Activated naive CD4-positive, alpha-beta T cell treated with anti-CD3 and anti-CD28 coated beads, Interleukin-2, amount 50 U/mL, for 16 hours (primary cell): ENCODE data around the gene DIP2C.
"Not testable (repeated sequence)": the region's sequence is repeated elsewhere in the genome, so short reads cannot be mapped to it uniquely, and the experiment has no call there.

Experiments used
- DNase-seq: peaks from one replicate; pipeline ENCODE4 v3.0.0-alpha.2; 2020

Gene DIP2C

DNA sequence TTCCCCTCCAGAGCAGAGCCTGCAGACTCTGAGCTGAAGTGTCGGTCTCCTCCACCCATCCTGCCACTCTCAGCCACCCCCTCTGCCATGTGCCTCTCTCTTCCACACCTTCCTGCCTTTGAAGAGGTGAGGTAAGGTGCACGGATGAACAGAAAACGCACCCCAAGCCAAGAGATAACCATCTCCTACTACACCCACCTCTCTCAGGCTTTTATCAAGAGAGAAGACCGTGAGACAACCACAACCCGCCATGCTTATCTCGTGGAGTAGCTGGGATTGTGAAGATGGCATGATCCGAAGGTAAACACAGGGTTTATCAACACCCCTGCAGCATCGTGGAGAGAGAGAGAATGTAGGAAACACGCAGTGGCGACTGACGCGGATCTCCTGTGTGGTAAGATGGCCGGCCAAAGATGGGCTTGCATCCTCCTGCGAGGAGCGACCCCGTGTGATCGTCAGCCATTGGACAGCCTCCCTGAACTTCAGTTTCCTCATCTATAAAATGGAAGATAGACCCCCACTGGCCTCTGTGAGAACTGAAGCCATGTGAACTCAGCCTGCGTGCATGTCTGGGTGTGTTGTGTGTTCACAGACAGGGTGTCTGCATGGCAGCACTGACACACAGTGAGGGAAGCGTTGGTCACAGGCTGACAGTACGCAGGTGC is 219.0 kb downstream of the DIP2C start:
- peak; percentile 27 for DNase-seq

DNA sequence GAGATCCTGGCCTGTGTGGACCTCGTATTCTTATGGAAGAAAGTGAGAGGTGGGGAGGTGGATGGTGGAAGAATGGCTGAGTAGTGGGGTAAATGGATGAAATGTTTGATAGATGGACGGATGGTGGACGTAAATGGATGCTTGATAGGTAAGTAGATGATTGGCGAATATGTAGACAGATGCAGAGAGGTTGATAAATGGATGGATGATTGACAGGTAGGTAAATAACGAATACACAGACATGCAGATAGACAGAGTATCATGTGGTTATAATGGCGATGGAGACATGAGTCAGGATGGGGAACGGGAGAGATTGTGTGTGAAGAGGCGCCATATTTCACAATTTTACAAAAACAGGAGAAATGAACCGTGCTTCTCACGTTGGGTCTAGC is 219.5 kb downstream of the DIP2C start:
- DNase-seq, result no peak

DNA sequence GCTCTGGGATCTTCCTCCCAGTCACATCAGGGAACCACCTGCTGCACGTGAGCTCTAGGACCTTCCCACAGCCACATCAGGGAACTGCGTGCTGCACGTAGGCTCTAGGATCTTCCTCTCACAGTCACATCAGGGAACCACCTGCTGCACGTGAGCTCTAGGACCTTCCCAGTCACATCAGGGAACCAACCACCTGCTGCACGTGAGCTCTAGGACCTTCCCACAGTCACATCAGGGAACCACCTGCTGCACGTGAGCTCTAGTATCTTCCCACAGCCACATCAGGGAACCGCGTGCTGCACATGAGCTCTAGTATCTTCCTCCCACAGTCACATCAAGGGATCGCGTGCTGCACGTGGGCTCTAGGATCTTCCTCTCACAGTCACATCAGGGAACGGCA is 229.7 kb downstream of the DIP2C start:
- no peak for DNase-seq

DNA sequence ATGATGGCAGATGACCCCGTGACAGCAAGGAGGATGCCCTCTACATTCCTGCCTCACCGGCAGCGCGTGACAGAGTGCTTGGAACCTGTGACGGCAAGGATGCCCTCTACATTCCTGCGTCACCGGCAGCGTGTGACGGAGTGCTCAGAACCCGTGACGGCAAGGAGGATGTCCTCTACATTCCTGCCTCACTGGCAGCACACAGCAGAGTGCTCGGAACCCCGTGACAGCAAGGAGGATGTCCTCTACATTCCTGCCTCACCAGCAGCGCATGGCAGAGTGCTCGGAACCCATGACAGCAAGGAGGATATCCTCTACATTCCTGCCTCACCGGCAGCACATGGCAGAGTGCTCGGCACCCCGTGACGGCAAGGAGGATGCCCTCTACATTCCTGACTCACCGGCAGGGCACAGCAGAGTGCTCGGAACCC is 231.0 kb downstream of the DIP2C start:
- no peak for DNase-seq

DNA sequence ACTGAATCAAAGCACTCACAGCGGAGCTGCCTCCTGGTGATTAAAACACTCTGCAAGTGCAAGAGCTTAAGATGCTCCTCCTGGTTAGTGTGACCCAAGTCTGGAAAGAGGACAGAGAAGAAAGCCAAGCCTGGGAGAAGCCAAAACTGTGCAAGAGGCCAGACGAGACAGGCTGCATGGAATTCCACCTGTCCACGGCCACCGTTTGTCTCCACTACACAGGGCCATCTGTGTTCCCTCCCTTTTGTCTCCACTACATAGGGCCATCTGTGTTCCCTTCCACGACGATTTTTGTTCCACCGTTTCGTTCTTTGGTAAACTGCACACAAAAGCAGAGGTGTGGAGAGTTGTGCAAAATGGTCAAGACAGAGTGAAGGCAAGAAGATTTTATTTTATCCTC is 233.0 kb downstream of the DIP2C start:
- DNase-seq, result no peak

DNA sequence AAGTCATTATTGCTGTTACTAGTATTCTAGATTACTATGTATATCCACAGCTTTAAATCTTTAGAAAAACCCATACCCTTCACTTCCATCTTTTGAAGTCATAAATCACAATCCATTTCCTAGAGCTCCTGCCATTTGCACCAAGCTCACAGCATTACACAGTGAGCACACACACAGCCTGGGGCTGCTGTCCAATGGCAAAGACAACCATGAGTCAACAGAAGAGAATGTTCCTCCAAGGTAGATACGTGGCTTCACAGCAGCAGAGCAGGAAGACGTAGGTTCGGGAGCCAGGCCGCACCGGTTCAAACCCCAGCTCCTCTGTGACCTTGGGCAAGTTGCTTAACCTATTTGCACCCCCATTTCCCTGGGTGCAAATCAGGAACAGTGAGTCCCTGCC is 234.6 kb downstream of the DIP2C start:
- no peak for DNase-seq

DNA sequence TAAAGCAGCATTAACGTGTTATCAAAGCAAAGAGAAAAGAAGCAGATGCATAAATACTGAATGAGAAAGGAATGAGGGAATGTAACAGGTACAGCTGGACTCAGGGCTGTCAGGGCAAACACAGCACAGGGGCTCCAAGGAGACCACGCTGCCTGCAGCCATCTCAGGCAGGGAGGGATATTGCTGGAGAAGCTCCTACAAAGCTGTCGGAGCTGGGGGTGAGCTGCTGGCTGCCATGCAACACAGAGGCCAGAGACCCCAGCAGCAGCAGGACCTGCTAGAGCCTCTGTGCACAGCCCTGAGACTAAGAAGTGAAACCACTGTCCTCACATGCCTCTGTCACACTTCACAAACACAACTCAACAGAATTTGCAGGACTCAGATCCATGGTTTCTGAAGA is 235.8 kb downstream of the DIP2C start:
- DNase-seq, result no peak

DNA sequence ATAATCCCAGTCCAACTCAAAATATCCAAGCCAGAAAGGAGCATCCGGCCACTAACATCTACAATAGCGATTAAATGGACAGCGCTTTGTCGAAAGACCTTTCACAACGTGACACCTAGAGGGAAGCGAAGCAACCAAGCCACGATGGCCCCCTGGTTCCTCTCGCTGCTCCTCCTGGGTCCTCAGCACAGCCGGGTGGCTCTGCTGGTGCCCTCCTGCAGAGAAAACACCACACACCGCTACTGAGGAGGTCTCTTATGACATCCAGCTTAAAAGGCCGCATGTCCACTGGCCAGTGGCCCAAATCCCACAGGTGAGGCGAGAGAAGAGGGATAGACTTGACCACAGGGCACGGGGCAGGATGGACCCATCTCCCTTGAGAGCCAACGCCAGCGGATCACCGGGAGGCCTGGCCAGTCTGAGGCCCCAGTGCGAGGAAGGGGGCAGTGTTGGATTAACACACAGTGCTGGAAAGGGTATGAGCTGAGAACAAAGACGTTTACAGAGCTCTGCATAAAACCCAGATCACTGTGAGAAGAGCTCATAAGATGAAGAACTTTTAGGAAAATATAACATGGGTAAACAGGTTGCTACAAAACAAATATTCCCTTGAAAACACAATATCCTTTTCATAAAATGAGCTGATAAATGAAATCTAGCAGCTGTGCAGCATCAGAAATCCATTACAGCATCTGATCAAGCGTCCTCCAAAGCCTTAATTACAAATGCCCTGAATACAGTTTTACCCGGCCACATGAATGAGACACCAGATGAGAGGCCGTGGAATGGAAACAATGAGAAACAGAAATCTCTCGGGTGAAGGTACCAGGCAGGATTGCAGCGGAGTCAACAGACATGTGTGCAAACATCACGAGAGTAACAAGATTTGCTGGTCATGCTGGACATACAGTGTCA is 236.7 kb downstream of the DIP2C start:
- no peak for DNase-seq

DNA sequence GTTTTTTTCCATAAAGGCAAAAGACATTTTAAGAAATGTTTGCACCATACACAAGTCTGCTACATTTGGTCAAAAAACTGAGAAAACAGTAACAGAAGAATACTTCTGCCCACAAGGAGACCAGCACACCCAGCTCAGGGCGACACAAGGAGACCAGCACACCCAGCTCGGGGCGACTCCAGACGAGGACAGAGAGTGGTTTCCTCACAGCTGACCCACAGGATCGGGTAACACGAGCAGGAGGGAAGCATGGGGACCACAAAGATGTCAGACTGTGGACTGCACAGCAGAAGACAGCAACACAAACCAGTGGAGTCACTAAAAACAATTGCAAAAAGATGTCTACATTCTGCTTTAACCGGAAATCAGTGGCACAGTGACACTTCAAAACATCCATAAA is 237.6 kb downstream of the DIP2C start:
- no peak for DNase-seq

DNA sequence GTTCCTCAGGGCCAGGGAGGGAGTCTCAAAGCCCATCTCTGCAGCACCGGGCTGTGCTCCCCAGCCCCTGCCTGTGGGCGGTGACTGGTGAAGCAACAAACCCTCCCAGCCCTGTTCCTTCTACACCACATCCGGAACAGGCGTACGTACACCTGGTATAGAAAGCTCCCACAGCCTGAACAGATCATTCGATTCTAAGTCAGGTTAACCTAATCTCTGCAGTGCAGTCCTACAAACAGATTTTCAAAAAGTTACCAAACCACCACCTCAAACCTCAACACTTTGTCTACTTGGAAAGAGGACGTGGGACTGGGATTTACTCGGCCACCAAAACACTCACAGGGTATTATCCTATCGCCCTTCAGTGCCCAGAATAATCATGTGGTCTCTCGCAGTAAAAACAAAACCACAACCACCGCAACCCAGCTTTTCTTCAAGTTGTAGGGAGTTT is 238.4 kb downstream of the DIP2C start:
- DNase-seq, result peak; percentile 63

DNA sequence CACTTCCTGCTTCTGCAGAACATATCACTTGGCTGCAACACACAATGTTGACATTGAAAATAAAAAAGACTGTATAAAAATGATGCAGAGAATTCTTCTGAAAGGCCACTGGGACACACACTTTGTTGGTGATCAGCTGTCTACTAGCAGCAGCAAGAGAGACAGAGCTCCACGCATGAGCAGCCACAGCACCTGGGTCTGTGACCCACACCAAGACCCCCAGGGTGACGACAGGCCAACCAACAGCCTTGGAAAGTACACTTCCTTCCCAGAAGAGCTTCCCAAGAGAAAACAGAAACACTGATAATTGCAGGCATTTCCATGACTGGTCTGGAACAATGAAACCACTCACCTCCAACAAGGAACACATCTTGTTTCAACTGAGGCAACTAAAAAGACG is 239.0 kb downstream of the DIP2C start:
- DNase-seq, result no peak

DNA sequence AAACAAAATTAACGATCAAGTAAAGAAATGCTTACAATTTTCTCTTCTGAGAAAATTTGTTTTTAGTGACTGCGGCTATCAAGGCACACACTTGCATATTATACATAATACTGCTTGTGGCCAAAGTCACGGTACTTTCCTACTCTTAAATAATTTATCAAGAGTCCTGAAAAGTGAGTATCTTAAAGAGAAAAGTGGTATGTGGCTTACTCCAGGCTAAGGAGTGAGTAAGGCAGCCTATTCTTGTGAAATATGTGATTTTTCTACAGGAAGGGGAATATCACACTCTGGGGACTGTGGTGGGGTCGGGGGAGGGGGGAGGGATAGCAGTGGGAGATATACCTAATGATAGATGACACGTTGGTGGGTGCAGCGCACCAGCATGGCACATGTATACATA is 240.1 kb downstream of the DIP2C start:
- not testable (repeated sequence) for DNase-seq

DNA sequence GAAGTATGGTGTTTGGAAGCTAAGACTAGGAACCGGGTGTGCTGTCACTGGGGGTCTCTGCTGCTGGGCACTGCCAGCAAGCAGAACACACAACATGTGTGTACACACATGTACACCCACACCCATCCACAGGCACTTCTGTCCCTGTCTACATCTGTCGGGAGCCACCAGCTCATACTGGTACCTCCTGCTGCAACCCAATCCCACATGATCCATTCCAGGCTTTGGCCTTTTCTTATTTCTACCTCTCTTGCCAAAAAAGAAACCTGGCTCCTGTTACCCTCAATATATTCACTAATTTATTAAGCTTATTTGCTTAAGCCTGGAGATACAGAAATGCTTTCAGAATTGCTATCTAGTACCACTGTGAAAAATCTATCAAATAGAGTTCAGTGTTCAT is 246.0 kb downstream of the DIP2C start:
- no peak for DNase-seq

DNA sequence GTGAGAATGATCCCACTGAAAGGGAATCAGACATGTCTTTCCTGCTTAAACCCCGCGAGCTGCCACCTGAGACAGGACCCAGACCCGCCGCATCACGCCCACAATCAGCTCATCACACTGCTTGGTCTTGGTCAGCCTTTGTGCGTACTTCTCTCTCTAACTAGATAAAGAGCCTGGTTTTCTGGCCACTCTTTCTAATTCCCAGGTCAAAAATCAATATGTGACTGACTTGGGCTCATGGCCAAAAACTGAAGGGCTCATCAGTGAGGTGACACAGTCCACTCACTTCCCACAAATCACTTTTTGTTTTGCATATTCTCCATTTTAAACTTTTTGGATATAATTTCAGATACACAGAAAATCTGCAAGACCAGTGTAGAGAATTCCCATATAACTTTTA is 247.3 kb downstream of the DIP2C start:
- no peak for DNase-seq

DNA sequence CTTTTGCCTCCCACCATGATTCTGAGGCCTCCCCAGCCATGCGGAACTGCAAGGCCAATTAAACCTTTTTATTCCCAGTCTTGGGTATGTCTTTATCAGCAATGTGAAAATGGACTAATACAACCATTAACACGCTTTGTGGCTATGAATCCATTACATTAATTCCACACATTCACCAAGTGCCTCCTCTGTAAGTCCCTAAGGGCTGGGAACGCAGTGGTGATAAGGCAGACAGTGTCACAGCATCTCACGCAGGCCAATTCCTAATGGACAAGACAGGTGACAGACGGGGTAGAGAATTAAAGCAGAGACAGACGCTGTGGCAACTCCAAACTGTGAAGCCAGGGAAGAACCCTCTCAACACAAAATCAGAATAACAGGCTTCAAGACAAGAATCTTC is 247.8 kb downstream of the DIP2C start:
- no peak for DNase-seq

DNA sequence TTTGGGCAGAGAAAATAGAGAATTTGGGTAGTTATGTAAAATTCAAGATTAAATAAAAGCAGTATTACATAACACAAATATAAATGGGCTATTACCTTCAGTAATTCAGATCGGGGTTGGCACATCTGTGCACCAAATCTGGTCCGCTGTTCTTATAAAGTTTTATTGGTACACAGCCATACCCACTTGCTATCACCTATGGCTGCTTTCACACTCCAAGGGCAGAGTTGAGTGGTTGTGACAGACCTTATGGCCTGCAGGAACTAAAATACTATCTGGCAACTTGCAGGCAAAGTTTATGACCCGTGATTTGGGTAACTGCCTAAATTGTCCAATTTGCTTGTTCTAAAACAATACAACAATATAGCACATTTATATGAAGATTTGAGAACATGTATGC is 249.3 kb downstream of the DIP2C start:
- no peak for DNase-seq

DNA sequence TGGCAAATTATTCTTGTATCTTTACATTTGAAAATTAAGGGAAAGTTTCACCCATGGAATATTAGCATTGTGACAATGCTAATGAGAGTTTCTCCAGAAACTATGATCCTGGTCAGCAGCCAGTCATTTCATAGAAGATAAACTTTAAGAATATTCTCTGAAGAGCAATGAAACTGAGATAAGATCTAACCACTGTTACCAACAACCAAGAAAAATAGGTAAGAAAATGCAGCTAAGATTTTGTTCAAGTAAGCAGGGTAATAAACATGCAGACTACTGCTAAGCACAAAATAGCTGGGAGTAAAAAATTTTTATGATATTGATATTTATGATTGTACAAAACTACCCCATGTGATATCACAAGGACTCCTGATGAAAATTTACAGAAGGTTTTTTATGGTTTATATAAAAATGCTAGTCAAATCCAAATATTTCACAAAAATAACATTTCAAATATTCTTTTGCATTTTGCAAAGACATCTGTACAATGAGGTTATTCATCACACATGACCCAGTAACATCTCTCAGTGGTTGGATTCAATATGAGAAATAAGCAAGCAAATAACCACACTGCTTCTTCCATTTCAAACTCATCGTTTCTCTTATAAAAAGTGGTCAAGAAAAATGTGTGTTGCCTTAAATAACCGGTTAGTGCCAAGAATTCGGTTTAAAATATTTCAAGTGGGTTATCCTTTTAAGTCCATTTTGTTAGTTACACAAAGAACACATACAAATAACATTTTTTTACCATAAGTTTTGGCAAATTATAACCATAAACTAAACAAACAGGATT is 251.6 kb downstream of the DIP2C start:
- no peak for DNase-seq

DNA sequence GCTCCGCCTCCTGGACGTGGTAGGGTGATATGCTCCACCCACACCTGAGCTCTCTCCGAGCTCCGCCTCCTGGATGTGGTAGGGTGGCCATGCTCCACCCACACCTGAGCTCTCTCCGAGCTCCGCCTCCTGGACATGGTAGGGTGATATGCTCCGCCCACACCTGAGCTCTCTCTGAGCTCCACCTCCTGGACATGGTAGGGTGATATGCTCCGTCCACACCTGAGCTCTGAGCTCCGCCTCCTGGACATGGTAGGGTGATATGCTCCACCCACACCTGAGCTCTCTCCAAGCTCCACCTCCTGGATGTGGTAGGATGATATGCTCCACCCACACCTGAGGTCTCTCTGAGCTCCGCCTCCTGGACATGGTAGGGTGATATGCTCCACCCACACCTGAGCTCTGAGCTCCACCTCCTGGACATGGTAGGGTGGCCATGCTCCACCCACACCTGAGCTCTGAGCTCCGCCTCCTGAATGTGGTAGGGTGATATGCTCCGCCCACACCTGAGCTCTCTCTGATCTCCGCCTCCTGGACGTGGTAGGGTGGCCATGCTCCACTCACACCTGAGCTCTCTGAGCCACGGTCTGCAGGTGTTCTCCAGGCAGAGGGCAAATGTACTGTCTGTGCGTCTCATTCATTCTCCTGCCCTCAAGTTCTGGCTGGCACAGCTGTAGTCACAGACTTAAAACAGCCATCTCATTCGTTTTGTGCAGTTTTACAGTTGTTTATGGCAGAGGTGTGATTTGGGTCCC is 252.4 kb downstream of the DIP2C start:
- no peak for DNase-seq

DNA sequence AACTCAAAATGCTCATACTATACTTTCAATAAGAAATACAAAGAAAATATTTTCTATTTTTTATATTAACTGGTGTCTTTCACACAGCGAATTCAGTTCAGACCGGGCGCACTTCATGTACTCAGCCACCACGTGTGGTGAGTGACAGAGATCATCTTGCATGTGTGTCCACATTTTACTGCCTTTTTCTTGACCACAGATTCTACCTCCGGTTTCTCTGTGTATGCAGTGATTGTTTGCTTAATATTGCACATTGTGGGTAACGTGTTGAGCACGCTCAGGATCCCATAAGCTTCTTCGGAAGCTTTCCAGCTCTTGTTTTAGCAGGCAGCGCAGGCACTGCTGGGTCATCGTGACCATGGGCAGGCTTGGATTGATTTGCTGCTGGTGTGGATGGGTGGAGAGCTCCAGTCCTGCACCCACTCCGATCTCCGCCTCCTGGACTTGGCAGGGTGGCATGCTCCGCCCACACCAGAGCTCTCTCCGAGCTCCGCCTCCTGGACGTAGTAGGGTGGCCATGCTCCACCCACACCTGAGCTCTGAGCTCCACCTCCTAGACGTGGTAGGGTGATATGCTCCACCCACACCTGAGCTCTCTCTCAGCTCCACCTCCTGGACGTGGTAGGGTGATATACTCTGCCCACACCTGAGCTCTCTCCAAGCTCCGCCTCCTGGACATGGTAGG is 253.3 kb downstream of the DIP2C start:
- DNase-seq, result no peak

DNA sequence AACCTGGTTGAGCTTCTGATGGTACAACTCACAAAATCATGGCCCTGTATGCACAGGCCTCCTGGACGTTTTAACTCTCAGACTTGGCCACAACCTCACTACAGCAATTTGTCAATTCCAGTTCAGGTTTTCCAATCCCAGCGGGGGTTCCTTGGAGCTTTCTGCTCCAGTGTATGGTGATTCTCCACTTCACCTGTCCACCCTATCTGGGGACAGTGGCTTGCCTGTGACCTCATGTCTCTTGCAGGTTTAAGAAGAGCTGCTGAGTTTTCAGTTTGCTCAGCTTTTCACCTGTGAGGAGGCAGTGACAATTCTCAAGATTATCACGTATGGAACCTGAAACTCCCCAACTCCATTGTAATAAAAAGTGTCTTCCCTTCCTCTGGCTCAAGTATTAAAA is 254.1 kb downstream of the DIP2C start:
- DNase-seq, result no peak

DNA sequence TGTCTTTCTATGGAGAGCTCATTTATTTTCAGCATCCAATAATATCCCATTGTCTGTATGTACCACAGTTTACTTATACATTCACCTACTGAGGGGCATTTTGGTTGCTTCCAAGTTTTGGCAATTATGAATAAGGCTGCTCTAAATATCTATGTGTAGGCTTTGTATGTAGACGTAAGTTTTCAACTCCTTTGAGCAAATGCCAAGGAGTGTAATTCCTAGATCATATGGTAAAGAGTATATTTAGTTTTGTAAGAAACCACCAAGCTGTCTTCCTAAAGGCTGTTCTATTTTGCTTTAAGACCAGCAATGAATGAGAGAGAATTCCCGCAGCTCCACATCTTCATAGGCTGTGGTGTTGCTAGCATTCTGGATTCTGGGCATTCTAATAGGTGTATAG is 259.8 kb downstream of the DIP2C start:
- no peak for DNase-seq
